ENCODE results near the gene FRAS1. TPM values are rescaled to one million over a fixed set of nuclear protein-coding genes. Genes with fewer than 3 reads are reported as not detected.

FRAS1 gene
- total and polyA plus RNA-seq, 2 of the 8 experiments (the other 6 are each of a cell fraction or from before 2014, with no cell fraction given): 38.5 to 109 TPM

DNA sequence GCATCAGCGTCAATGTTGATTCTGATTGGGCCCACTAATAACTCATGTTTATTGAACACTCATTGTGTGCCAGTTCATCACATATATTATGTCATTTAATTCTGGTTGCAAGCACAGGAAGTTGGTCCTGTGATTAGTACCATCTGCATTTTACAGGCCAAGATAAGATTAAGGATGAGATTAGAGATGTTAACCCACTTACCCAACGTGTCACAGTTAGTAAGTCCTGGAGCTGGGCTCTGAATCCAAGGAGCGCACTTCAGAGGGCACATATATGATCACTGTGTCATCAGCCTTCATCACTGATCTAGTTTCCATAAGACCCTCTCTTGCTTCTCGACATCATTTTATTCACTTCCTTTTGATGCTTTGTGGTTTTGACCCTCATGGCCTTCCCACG is 289.1 kb downstream of the FRAS1 start:
- no peak overlapping the region for H3K14ac ChIP-seq (ENCODE audit: insufficient read length)
- no peak overlapping the region for H3K23ac ChIP-seq (ENCODE audit: insufficient read length)
- no peak overlapping the region for H3K4me2 ChIP-seq (ENCODE audit: insufficient read depth in 1 of 2, low read depth in 2 of 2, low read length in 2 of 2)
- WGBS, 2 experiments (ENCODE audit: extremely low coverage in 1 of 2, insufficient coverage in 1 of 2, insufficient read length in 1 of 2, insufficient replicate concordance in 2 of 2, low coverage in 1 of 2, low lambda C conversion rate in 2 of 2, missing lambda C conversion rate in 1 of 2): 90% methylated on average over 5 of the region's 5 CpGs; no CpG with 5 or more reads in 1 of the 2 experiments
- H3K36me3 ChIP-seq (ENCODE audit: control insufficient read depth in 2 of 4, insufficient read depth in 4 of 4, low read length in 3 of 4): peaks cover 0 to 19% (median 8%) of the 10 kb centered on the region in 4 experiments; a peak in 3 of 8 replicates
- H2BK5ac ChIP-seq (ENCODE audit: low read depth, low read length): no peak overlapping the region
- DNase-seq (ENCODE audit: low read depth in 1 of 2, low spot score in 2 of 2) (no peak), FAIRE-seq (no peak)
- H3K4me3 ChIP-seq (ENCODE audit: extremely low read depth in 1 of 4, insufficient read depth in 2 of 4, low read depth in 3 of 4, low read length in 4 of 4): no peak overlapping the region
- no peak overlapping the region for H4K91ac ChIP-seq (replicated peaks; ENCODE audit: insufficient read length, low read length)
- no peak overlapping the region for H3K18ac ChIP-seq (ENCODE audit: extremely low read depth, low read length)
- no peak overlapping the region for H3K56ac ChIP-seq (replicated peaks; ENCODE audit: insufficient read length, low read depth, low read length)
- H2AK5ac ChIP-seq (ENCODE audit: low read depth, low read length): no peak overlapping the region
- H3K27me3 ChIP-seq (replicated peaks in 1 of 4; ENCODE audit: control insufficient read depth in 3 of 4, extremely low read depth in 1 of 4, insufficient read depth in 3 of 4, low read length in 3 of 4): no peaks in the 10 kb centered on the region
- no peaks in the 10 kb centered on the region for H3K9me3 ChIP-seq (ENCODE audit: insufficient read depth in 2 of 2, low read depth in 1 of 2, low read length in 1 of 2)
- ChIA-PET POLR2A (ENCODE audit: partially characterized antibody) (interaction anchor here (1.8 to 4.7 kb wide), 3 partner anchors 8 to 16 kb away, joined by 7 to 25 read pairs (median 7); no protein-coding TSS in a partner anchor), CTCF (ENCODE audit: partially characterized antibody) (interaction anchor here (0.6 to 3.9 kb wide), 4 partner anchors 8 to 27 kb away, joined by 4 to 18 read pairs (median 6); no protein-coding TSS in a partner anchor)
- no peak overlapping the region for H2BK15ac ChIP-seq (ENCODE audit: low read length)
- H4K20me1 ChIP-seq (replicated peaks in 1 of 2; ENCODE audit: control insufficient read depth in 1 of 2, insufficient read depth in 2 of 2, low read length in 2 of 2): peaks cover 0 to 4% of the 10 kb centered on the region in 2 experiments
- no peak overlapping the region for H3K4ac ChIP-seq (replicated peaks; ENCODE audit: insufficient read length, low read depth, low read length)
- H3K4me1 ChIP-seq (replicated peaks in 1 of 4; ENCODE audit: control insufficient read depth in 3 of 4, insufficient read depth in 4 of 4, low read length in 3 of 4): no peaks in the 10 kb centered on the region
- no peak overlapping the region for H3K9ac ChIP-seq (replicated peaks in 1 of 4; ENCODE audit: extremely low read depth in 1 of 4, low read depth in 3 of 4, low read length in 3 of 4)
- H3K23me2 ChIP-seq (ENCODE audit: low read depth, low read length): no peaks in the 10 kb centered on the region
- no peak overlapping the region for H2BK120ac ChIP-seq (replicated peaks; ENCODE audit: low read depth, low read length)
- no peak overlapping the region for H4K8ac ChIP-seq (ENCODE audit: extremely low read depth, insufficient read depth, low read length)
- no peak overlapping the region for H3K27ac ChIP-seq (ENCODE audit: low read depth, low read length)
- H2BK20ac ChIP-seq (ENCODE audit: low read length): no peak overlapping the region
- no peak overlapping the region for H2BK12ac ChIP-seq (ENCODE audit: low read depth, low read length)
- no peaks in the 10 kb centered on the region for H3K79me2 ChIP-seq (ENCODE audit: control insufficient read depth in 1 of 2, insufficient read depth in 2 of 2, low read length in 2 of 2)
- H4K5ac ChIP-seq (ENCODE audit: insufficient read length, low read depth, low read length): no peak overlapping the region
- H3K79me1 ChIP-seq (ENCODE audit: low read depth, low read length): no peaks in the 10 kb centered on the region
- no peak overlapping the region for H2AFZ ChIP-seq (ENCODE audit: low read length)
- no peak for TF ChIP-seq SAP30 (IDR thresholded peaks at IDR 0.05; ENCODE audit: insufficient read depth, insufficient replicate concordance, low read length)

All from H1 (cell line).